Kasumi-1 (cell line): Measurements from ENCODE around the gene MALT1.
A peak's percentile ranks its signal among the peaks of the same experiment; 100 is the strongest.
"Not testable (repeated sequence)": the region's sequence is repeated elsewhere in the genome, so short reads cannot be mapped to it uniquely, and the experiment has no call there.

ENCODE experiments used
- DNase-seq, 2 experiments: peaks; one replicate each; lab custom pipeline; 2025; lab: John Stamatoyannopoulos, UW

The MALT1 gene

GRCh38 chr18:58732471-58732870, 61.2 kb downstream of the MALT1 start:
- no peak for DNase-seq

GRCh38 chr18:58733866-58734265, 62.6 kb downstream of the MALT1 start:
- DNase-seq: no peak

GRCh38 chr18:58738322-58738721, 67.1 kb downstream of the MALT1 start:
- no peak for DNase-seq

GRCh38 chr18:58745914-58746313, 74.6 kb downstream of the MALT1 start:
- no peak for DNase-seq

GRCh38 chr18:58748899-58749595, 77.8 kb downstream of the MALT1 start:
- DNase-seq: no peak

GRCh38 chr18:58753976-58754375, 82.7 kb downstream of the MALT1 start:
- no peak for DNase-seq

GRCh38 chr18:58754544-58755068, 83.3 kb downstream of the MALT1 start:
- DNase-seq: peak; percentile 8 to 23

- no peak for DNase-seq
Observed at GRCh38 chr18:58755304-58756010, 84.2 kb downstream of the MALT1 start.

GRCh38 chr18:58756148-58756547, 84.9 kb downstream of the MALT1 start:
- DNase-seq: no peak

- no peak for DNase-seq
Observed at GRCh38 chr18:58756596-58757240, 85.5 kb downstream of the MALT1 start.

GRCh38 chr18:58757351-58757750, 86.1 kb downstream of the MALT1 start:
- not testable (repeated sequence) for DNase-seq

GRCh38 chr18:58758046-58758445, 86.8 kb downstream of the MALT1 start:
- no peak for DNase-seq

- no peak for DNase-seq
Observed at GRCh38 chr18:58758606-58759005, 87.3 kb downstream of the MALT1 start.

GRCh38 chr18:58761241-58761969, 90.1 kb downstream of the MALT1 start:
- DNase-seq: no peak

GRCh38 chr18:58761970-58762780, 90.9 kb downstream of the MALT1 start:
- no peak for DNase-seq

- DNase-seq: no peak
Observed at GRCh38 chr18:58762781-58763171, 91.5 kb downstream of the MALT1 start.

- no peak for DNase-seq
Observed at GRCh38 chr18:58766164-58766563, 94.9 kb downstream of the MALT1 start.

GRCh38 chr18:58766946-58767345, 95.7 kb downstream of the MALT1 start:
- no peak for DNase-seq

GRCh38 chr18:58768293-58768974, 97.2 kb downstream of the MALT1 start:
- peak; percentile 45 to 52 for DNase-seq

GRCh38 chr18:58769321-58769720, 98.1 kb downstream of the MALT1 start:
- DNase-seq: no peak

- no peak for DNase-seq
Observed at GRCh38 chr18:58770601-58771000, 99.3 kb downstream of the MALT1 start.
